Adipocyte (in vitro differentiated cells): ENCODE results near the gene ARL16.

ENCODE experiments used
- DNase-seq: peaks from one replicate; pipeline ENCODE4 v3.0.0-alpha.2; 2015; ENCODE audit warnings: low read depth
- H3K27me3 ChIP-seq: replicated peaks from 2 replicates; pipeline ENCODE4 v1.7.0; 2013; ENCODE audit warnings: mild to moderate bottlenecking, low read length, moderate library complexity; ENCODE audit not compliant: control insufficient read depth, insufficient read depth
- H3K36me3 ChIP-seq: 2 replicates; pipeline ENCODE4 v1.7.0; 2013; ENCODE audit warnings: low read length, mild to moderate bottlenecking, moderate library complexity; ENCODE audit not compliant: control insufficient read depth, insufficient read depth, severe bottlenecking
- H3K4me1 ChIP-seq: 2 replicates; pipeline ENCODE4 v1.7.0; 2013; ENCODE audit warnings: mild to moderate bottlenecking, low read length, moderate library complexity; ENCODE audit not compliant: control insufficient read depth, insufficient read depth
- H3K4me3 ChIP-seq: 2 replicates; pipeline ENCODE4 v1.7.0; 2013; ENCODE audit warnings: mild to moderate bottlenecking, low read length, moderate library complexity
- H3K9ac ChIP-seq: 2 replicates; pipeline ENCODE4 v1.7.0; 2013; ENCODE audit warnings: mild to moderate bottlenecking, low read length, moderate library complexity
- H3K9me3 ChIP-seq: 2 replicates; pipeline ENCODE4 v1.7.0; 2013; ENCODE audit warnings: mild to moderate bottlenecking, low read length, moderate library complexity; ENCODE audit not compliant: control insufficient read depth

Gene ARL16

GRCh38 chr17:81646869-81647600 lies 36.6 kb downstream of the ARL16 start:
- H3K36me3 ChIP-seq: no peaks in the 10 kb centered on the region
- no peak for DNase-seq
- peaks cover 18% of the 10 kb centered on the region for H3K27me3 ChIP-seq
- peaks cover 4% of the 10 kb centered on the region for H3K4me1 ChIP-seq
- no peaks in the 10 kb centered on the region for H3K9me3 ChIP-seq
- H3K4me3 ChIP-seq: no peak overlapping the region
- H3K9ac ChIP-seq: no peak overlapping the region

- H3K36me3 ChIP-seq: no peaks in the 10 kb centered on the region
- H3K4me3 ChIP-seq: no peak overlapping the region
- H3K4me1 ChIP-seq: no peaks in the 10 kb centered on the region
- no peak for DNase-seq
- H3K9me3 ChIP-seq: no peaks in the 10 kb centered on the region
- H3K27me3 ChIP-seq: peaks cover 18% of the 10 kb centered on the region
- H3K9ac ChIP-seq: no peak overlapping the region
Measured at GRCh38 chr17:81644976-81645952, 38.3 kb downstream of the ARL16 start.

DNA sequence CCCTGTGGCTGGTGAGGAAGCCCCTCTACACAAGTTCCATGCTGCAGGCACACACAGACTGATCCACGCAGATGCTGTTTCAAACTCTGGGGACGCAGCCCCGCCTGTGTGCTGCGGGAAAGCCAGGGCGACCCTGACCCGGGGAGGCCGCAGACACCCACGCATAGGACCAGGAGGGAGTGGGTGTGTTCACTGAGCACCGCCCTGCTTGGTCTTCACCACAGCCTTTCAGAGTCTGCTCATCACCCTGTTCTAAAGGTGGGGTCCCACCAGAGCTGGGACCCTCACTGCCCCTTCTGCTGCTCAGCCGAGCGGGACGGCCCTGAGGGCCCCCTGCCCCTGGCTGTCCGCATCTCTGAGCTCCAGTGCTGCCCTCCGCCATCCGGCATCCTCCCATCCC lies 39.1 kb downstream of the ARL16 start:
- H3K4me3 ChIP-seq: no peak overlapping the region
- DNase-seq: no peak
- peaks cover 18% of the 10 kb centered on the region for H3K27me3 ChIP-seq
- H3K36me3 ChIP-seq: no peaks in the 10 kb centered on the region
- H3K4me1 ChIP-seq: no peaks in the 10 kb centered on the region
- H3K9ac ChIP-seq: no peak overlapping the region
- no peaks in the 10 kb centered on the region for H3K9me3 ChIP-seq

GRCh38 chr17:81641825-81642489 lies 41.6 kb downstream of the ARL16 start:
- H3K9me3 ChIP-seq: no peaks in the 10 kb centered on the region
- H3K9ac ChIP-seq: no peak overlapping the region
- peaks cover 3% of the 10 kb centered on the region for H3K4me1 ChIP-seq
- H3K36me3 ChIP-seq: no peaks in the 10 kb centered on the region
- peaks cover 4% of the 10 kb centered on the region for H3K27me3 ChIP-seq
- peak; percentile 62 for DNase-seq
- H3K4me3 ChIP-seq: no peak overlapping the region

- DNase-seq: no peak
- no peak overlapping the region for H3K4me3 ChIP-seq
Measured at GRCh38 chr17:81640011-81640410, 43.6 kb downstream of the ARL16 start.

GRCh38 chr17:81638683-81639082 lies 44.9 kb downstream of the ARL16 start:
- Histone ChIP-seq H3K27me3 (no peaks in the 10 kb centered on the region), H3K9ac (no peak overlapping the region), H3K4me3 (no peak overlapping the region), H3K36me3 (no peaks in the 10 kb centered on the region), H3K9me3 (no peaks in the 10 kb centered on the region), H3K4me1 (peaks cover 11% of the 10 kb centered on the region)
- no peak for DNase-seq

More at GRCh38 chr17:81640011-81640410, 43.6 kb downstream of the ARL16 start:
- no peak overlapping the region for H3K9ac ChIP-seq
- H3K4me1 ChIP-seq: peaks cover 11% of the 10 kb centered on the region
- H3K36me3 ChIP-seq: no peaks in the 10 kb centered on the region
- H3K9me3 ChIP-seq: no peaks in the 10 kb centered on the region
- H3K27me3 ChIP-seq: no peaks in the 10 kb centered on the region

DNA sequence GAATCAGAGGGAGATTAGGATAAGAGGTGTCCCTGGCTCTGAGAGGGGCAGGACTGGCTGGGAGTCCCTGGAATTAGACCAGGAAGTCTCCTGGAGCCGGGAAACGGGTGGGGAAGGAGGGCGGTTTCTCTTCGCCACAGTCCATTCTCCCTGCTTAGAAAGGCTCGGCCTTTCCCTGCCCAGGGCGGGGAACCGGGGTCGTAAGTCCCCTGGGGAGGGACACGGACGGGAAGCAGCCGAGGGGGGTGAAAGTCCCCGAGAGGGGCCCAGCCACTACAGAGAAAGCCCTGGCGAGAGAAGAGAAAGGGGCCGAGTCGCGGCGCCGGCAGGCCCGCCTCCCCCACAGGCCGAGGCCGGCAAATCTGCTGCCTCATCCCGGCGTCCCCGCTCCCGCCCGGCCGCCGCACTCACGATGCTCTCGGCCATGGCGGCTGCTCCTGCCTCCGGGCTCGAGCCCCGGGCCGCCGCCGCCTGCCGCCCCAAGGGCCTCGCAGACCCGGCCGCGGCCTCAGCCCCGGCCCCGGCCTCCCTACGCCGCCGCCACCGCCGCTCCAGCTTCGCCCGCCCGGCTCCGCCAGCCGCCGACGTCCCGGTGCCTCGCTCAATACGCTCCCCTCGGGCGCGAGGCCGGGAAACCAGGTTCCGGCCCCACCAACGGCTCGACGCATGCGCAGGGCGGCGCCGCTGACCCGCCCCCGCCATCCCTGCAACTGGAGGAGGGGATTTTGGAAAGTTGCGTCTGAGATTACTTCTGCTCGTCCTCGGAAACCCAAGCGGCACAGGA lies 46.9 kb downstream of the ARL16 start, which contains the start of the genes NPLOC4 and TSPAN10:
Gene NPLOC4 (minus strand): TSS at position 608 of the 784 bp plus-strand sequence. CDS start 182 bp downstream, at position 426.
Gene TSPAN10 (plus strand): TSS at position 692 of the 784 bp plus-strand sequence. CDS start 5,217 bp downstream, outside the sequence.
- no peaks in the 10 kb centered on the region for H3K9me3 ChIP-seq
- peak within 1 kb of the TSS; percentile 91 for H3K4me3 ChIP-seq
- peak; percentile 94 for DNase-seq
- H3K36me3 ChIP-seq: peaks cover 3% of the 10 kb centered on the region
- H3K4me1 ChIP-seq: peaks cover 11% of the 10 kb centered on the region
- peak within 1 kb of the TSS; percentile 93 for H3K9ac ChIP-seq
- no peaks in the 10 kb centered on the region for H3K27me3 ChIP-seq

DNA sequence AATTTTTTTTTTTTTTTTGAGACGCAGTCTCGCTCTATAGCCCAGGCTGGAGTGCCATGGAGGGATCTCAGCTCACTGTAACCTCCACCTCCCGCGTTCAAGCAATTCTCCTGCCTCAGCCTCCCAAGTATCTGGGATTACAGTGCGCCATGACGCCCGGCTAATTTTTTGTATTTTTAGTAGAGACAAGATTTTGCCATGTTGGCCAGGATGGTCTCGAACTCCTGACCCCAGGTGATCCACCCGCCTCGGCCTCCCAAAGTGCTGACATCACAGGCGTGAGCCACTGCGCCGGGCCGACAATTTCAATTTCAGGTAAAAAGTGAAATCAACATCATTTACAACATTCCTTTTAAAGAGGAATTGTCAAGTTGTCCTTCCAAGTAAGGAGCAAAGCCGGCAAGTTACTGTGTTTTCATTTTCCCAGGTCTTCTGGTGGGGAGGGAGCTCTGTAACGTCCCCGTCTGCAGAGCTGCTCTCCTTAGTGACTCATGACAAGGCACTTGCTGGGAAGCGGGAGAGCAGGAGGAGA lies 47.6 kb downstream of the ARL16 start:
- DNase-seq: no peak
- H3K4me3 ChIP-seq: peak overlapping the region; percentile 91
- H3K4me1 ChIP-seq: peaks cover 11% of the 10 kb centered on the region
- peak overlapping the region; percentile 93 for H3K9ac ChIP-seq
- H3K36me3 ChIP-seq: peaks cover 3% of the 10 kb centered on the region
- H3K9me3 ChIP-seq: no peaks in the 10 kb centered on the region
- no peaks in the 10 kb centered on the region for H3K27me3 ChIP-seq

DNA sequence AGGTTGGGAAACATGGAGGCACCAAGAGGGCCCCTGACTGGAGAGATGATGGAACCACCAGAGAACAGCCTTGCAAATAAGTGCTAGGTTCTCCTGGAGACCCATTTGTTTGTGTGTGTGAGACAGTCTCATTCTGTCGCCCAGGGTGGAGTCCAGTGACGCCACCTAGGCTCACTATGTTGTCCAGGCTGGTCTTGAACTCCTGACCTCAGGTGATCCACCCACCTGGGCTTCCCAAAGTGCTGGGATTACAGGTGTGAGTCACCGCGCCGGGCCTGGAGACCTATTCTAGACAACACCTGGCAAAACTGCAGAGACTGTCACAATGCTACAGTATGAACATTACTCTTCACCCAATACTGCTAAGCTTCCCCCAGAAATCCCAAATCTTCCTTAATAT lies 48.2 kb downstream of the ARL16 start:
- Histone ChIP-seq H3K36me3 (peaks cover 3% of the 10 kb centered on the region), H3K4me3 (peak overlapping the region; percentile 91), H3K4me1 (peaks cover 11% of the 10 kb centered on the region), H3K9me3 (no peaks in the 10 kb centered on the region), H3K27me3 (no peaks in the 10 kb centered on the region), H3K9ac (peak overlapping the region; percentile 93)
- DNase-seq: no peak

- Histone ChIP-seq H3K4me1 (peaks cover 8% of the 10 kb centered on the region), H3K9me3 (no peaks in the 10 kb centered on the region), H3K9ac (no peak overlapping the region), H3K4me3 (no peak overlapping the region), H3K36me3 (peaks cover 37% of the 10 kb centered on the region), H3K27me3 (no peaks in the 10 kb centered on the region)
- DNase-seq: no peak
Measured at GRCh38 chr17:81631482-81631881, 52.1 kb downstream of the ARL16 start.
